ENCODE data around the gene ADCYAP1R1.

ADCYAP1R1 gene

DNA sequence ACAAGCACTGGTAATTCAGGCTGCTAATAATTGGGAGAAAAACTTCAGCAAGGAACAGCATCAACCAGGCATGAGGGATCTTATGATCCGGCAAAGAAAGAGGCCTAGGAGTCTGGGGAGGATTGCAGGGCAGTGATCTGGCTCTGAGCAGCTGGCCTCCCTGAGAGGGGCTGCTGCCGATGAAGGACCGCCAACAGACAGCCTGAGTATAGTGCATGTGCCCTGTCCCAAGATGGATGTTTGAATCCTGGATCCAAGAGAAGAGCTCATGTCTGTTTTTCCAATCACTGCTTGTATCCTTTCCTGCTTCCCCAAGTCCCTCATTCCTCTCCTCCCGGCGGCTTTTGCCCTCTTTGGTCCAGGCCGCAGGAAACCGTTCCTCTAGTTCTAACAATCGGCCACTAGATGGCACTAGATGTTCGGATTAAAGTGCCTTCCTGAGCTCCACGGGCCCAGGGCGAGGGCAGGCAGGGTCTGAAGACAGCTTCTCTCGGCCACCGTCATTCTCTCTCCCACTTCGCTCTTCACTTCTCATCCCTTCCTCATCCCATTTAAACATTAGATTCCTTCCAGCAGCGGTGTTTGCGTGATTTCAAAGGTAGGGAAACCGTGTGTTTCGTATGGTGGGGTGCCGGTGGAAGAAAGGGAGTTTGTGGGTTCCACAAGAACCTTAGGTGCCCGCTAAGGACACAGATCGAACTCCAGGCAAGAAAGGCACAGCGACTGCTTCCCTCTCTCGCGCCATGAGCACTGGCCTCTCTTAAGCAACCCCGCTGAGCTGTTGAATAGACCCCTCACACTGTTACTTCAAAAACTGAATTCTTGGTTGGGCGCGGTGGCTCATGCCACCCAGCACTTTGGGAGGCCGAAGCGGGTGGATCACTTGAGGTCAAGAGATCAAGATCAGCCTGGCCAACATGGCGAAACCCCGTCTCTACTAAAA is 82.4 kb downstream of the ADCYAP1R1 start:
- Histone ChIP-seq H2AFZ (ENCODE audit: low read length) (no peak overlapping the region), H3K36me3 (ENCODE audit: insufficient read depth, low read length) (no peaks in the 10 kb centered on the region)
- TF ChIP-seq EZH2phosphoT487 (IDR thresholded peaks at IDR 0.05; ENCODE audit: borderline replicate concordance) (no peak), CTCF (conservative IDR thresholded peaks at IDR 0.05; ENCODE audit: low read length) (peak; percentile 87)

GRCh38 chr7:31137234-31137633 is 85.1 kb downstream of the ADCYAP1R1 start:
- Histone ChIP-seq H2AFZ (ENCODE audit: low read length) (no peak overlapping the region), H3K27me3 (ENCODE audit: insufficient read depth, low read length, poor library complexity, severe bottlenecking) (no peaks in the 10 kb centered on the region), H3K9ac (ENCODE audit: low read depth, low read length, poor library complexity, severe bottlenecking) (no peak overlapping the region), H3K79me2 (ENCODE audit: insufficient read depth, low read length) (no peaks in the 10 kb centered on the region), H3K36me3 (ENCODE audit: insufficient read depth, low read length) (no peaks in the 10 kb centered on the region), H4K20me1 (ENCODE audit: insufficient read depth, low read length, poor library complexity, severe bottlenecking) (no peaks in the 10 kb centered on the region), H3K4me3 (ENCODE audit: low read length, poor library complexity, severe bottlenecking) (no peak overlapping the region), H3K9me2 (replicated peaks; ENCODE audit: low read depth, low read length) (no peaks in the 10 kb centered on the region), H3K9me3 (ENCODE audit: insufficient read depth, low read depth, low read length) (no peaks in the 10 kb centered on the region), H3K4me2 (ENCODE audit: low read depth, low read length, poor library complexity, severe bottlenecking) (no peak overlapping the region), H3K4me1 (ENCODE audit: insufficient read depth, low read length, poor library complexity, severe bottlenecking) (no peaks in the 10 kb centered on the region), H3F3A (ENCODE audit: low read depth) (no peaks in the 10 kb centered on the region)
- TF ChIP-seq EZH2phosphoT487 (IDR thresholded peaks at IDR 0.05; ENCODE audit: borderline replicate concordance) (no peak), CTCF (conservative IDR thresholded peaks at IDR 0.05; ENCODE audit: low read length) (no peak)

More for the DNA sequence above, 82.4 kb downstream of the ADCYAP1R1 start:
- Histone ChIP-seq H3K9me2 (replicated peaks; ENCODE audit: low read depth, low read length) (no peaks in the 10 kb centered on the region), H3K27me3 (ENCODE audit: insufficient read depth, low read length, poor library complexity, severe bottlenecking) (no peaks in the 10 kb centered on the region), H4K20me1 (ENCODE audit: insufficient read depth, low read length, poor library complexity, severe bottlenecking) (no peaks in the 10 kb centered on the region), H3K4me3 (ENCODE audit: low read length, poor library complexity, severe bottlenecking) (no peak overlapping the region), H3K9ac (ENCODE audit: low read depth, low read length, poor library complexity, severe bottlenecking) (no peak overlapping the region), H3K4me1 (ENCODE audit: insufficient read depth, low read length, poor library complexity, severe bottlenecking) (no peaks in the 10 kb centered on the region), H3K4me2 (ENCODE audit: low read depth, low read length, poor library complexity, severe bottlenecking) (no peak overlapping the region), H3K79me2 (ENCODE audit: insufficient read depth, low read length) (no peaks in the 10 kb centered on the region), H3K9me3 (ENCODE audit: insufficient read depth, low read depth, low read length) (no peaks in the 10 kb centered on the region), H3F3A (ENCODE audit: low read depth) (no peaks in the 10 kb centered on the region)

- TF ChIP-seq CTCF (conservative IDR thresholded peaks at IDR 0.05; ENCODE audit: low read length) (no peak), EZH2phosphoT487 (IDR thresholded peaks at IDR 0.05; ENCODE audit: borderline replicate concordance) (no peak)
- no peak overlapping the region for H3K9ac ChIP-seq (ENCODE audit: low read depth, low read length, poor library complexity, severe bottlenecking)
- no peak overlapping the region for H3K4me2 ChIP-seq (ENCODE audit: low read depth, low read length, poor library complexity, severe bottlenecking)
- no peak overlapping the region for H2AFZ ChIP-seq (ENCODE audit: low read length)
- H3K27me3 ChIP-seq (ENCODE audit: insufficient read depth, low read length, poor library complexity, severe bottlenecking) = no peaks in the 10 kb centered on the region
- H3K9me3 ChIP-seq (ENCODE audit: insufficient read depth, low read depth, low read length) = no peaks in the 10 kb centered on the region
- no peaks in the 10 kb centered on the region for H3K4me1 ChIP-seq (ENCODE audit: insufficient read depth, low read length, poor library complexity, severe bottlenecking)
- no peaks in the 10 kb centered on the region for H3K9me2 ChIP-seq (replicated peaks; ENCODE audit: low read depth, low read length)
- H3K36me3 ChIP-seq (ENCODE audit: insufficient read depth, low read length) = no peaks in the 10 kb centered on the region
- H4K20me1 ChIP-seq (ENCODE audit: insufficient read depth, low read length, poor library complexity, severe bottlenecking) = no peaks in the 10 kb centered on the region
- H3K79me2 ChIP-seq (ENCODE audit: insufficient read depth, low read length) = no peaks in the 10 kb centered on the region
- H3F3A ChIP-seq (ENCODE audit: low read depth) = no peaks in the 10 kb centered on the region
- H3K4me3 ChIP-seq (ENCODE audit: low read length, poor library complexity, severe bottlenecking) = no peak overlapping the region
Measured at GRCh38 chr7:31145339-31145738, 93.2 kb downstream of the ADCYAP1R1 start.
